22Rv1 (cell line): ENCODE results near the gene PDAP1.

Experiments
- H3K27ac ChIP-seq: fragments of 450-650 bp; 2 replicates; pipeline ENCODE4 v1.5.1; 2017
- CTCF ChIP-seq: fragments of 450-650 bp; IDR thresholded peaks from 2 replicates; pipeline ENCODE4 v1.5.1; 2017; ENCODE audit warnings: mild to moderate bottlenecking
- ZFX ChIP-seq: fragments of 450-650 bp; IDR thresholded peaks from 2 replicates; pipeline ENCODE4 v1.6.1; 2017; ENCODE audit warnings: antibody characterized with exemption, borderline replicate concordance

Gene PDAP1

GRCh38 chr7:99380032-99380822 lies 28.2 kb downstream of the PDAP1 start:
- H3K27ac ChIP-seq: peak overlapping the region; percentile 27
- TF ChIP-seq ZFX: no peak
- TF ChIP-seq CTCF: no peak

- peak overlapping the region; percentile 27 for H3K27ac ChIP-seq
Observed at GRCh38 chr7:99379693-99380031, 28.7 kb downstream of the PDAP1 start.

- H3K27ac ChIP-seq: peak overlapping the region; percentile 27
- TF ChIP-seq CTCF (no peak), ZFX (no peak)
Observed at GRCh38 chr7:99379043-99379577, 29.3 kb downstream of the PDAP1 start.

GRCh38 chr7:99375070-99375807 lies 33.2 kb downstream of the PDAP1 start:
- peak overlapping the region; percentile 86 for H3K27ac ChIP-seq
- TF ChIP-seq CTCF: no peak
- no peak for TF ChIP-seq ZFX

- H3K27ac ChIP-seq: peak within 1 kb of the TSS; percentile 86
- TF ChIP-seq ZFX (no peak), CTCF (no peak)
Observed at GRCh38 chr7:99374111-99375064, 34.0 kb downstream of the PDAP1 start, which contains the start of gene ARPC1B. ARPC1B (plus strand) TSS chr7:99374730; CDS start chr7:99385715, 10,985 bp downstream.

- peak overlapping the region; percentile 86 for H3K27ac ChIP-seq
- no peak for TF ChIP-seq CTCF
- no peak for TF ChIP-seq ZFX
Observed at GRCh38 chr7:99373091-99374066, 35.0 kb downstream of the PDAP1 start.
